WTC11 (cell line): Measurements from ENCODE around the gene DENND1B. TPM values are rescaled to one million over a fixed set of nuclear protein-coding genes. Genes with fewer than 3 reads are reported as not detected.

Experiments
- ATAC-seq: fragments of 200-7000 bp; cut with Tn5 transposase; 2 replicates; pipeline ENCODE4 v1.10.0; 2021; ENCODE audit warnings: mild to moderate bottlenecking, moderate library complexity
- CTCF ChIA-PET: fragments of 300-600 bp; sonication (Branson Sonifier 250); formaldehyde crosslinking; loops from one replicate; lab custom pipeline; 2021; ENCODE audit warnings: antibody characterized with exemption; lab: Charles Lee
- POLR2A ChIA-PET: fragments of 350-600 bp; sonication (Branson Sonifier 250); formaldehyde crosslinking; loops from one replicate; lab custom pipeline; 2021; ENCODE audit warnings: antibody characterized with exemption; lab: Charles Lee
- DNase-seq: peaks from one replicate; pipeline ENCODE4 v3.0.0; 2021; ENCODE audit warnings: low spot score
- H3K27ac Mint-ChIP-seq: 2 replicates; pipeline ENCODE4 v1.8.0; 2021; ENCODE audit warnings: mixed read lengths
- H3K27me3 Mint-ChIP-seq: 2 replicates; pipeline ENCODE4 v1.8.0; 2021; ENCODE audit warnings: low read depth, mild to moderate bottlenecking, moderate library complexity, mixed read lengths
- H3K36me3 Mint-ChIP-seq: 2 replicates; pipeline ENCODE4 v1.8.0; 2021; ENCODE audit warnings: mixed read lengths
- H3K4me1 Mint-ChIP-seq: 2 replicates; pipeline ENCODE4 v1.8.0; 2022; ENCODE audit warnings: mixed read lengths
- H3K4me3 Mint-ChIP-seq: 2 replicates; pipeline ENCODE4 v1.8.0; 2021; ENCODE audit warnings: mild to moderate bottlenecking, moderate library complexity, mixed read lengths
- H3K9me3 Mint-ChIP-seq: 2 replicates; pipeline ENCODE4 v1.8.0; 2021; ENCODE audit warnings: mixed read lengths
- ESRRA ChIP-seq: sonication (generic); formaldehyde crosslinking; IDR thresholded peaks from 2 replicates; pipeline ENCODE4 v1.8.1; 2022; ENCODE audit warnings: mild to moderate bottlenecking, missing genetic modification reagents, borderline replicate concordance
- FOXJ3 ChIP-seq: sonication (generic); formaldehyde crosslinking; IDR thresholded peaks from 2 replicates; pipeline ENCODE4 v1.9.0; 2021; ENCODE audit warnings: missing genetic modification reagents, mild to moderate bottlenecking, borderline replicate concordance
- GRHL2 ChIP-seq: fragments of 250-450 bp; sonication (Bioruptor Pico); IDR thresholded peaks from 2 replicates; pipeline ENCODE4 v1.8.0; 2022; ENCODE audit warnings: mild to moderate bottlenecking, moderate library complexity; ENCODE audit not compliant: insufficient replicate concordance, severe bottlenecking
- MYBL2 ChIP-seq: sonication (generic); formaldehyde crosslinking; IDR thresholded peaks from 2 replicates; pipeline ENCODE4 v1.8.1; 2023; ENCODE audit warnings: mild to moderate bottlenecking, moderate library complexity, missing genetic modification reagents
- NR2C2 ChIP-seq: sonication (generic); formaldehyde crosslinking; IDR thresholded peaks from 2 replicates; pipeline ENCODE4 v1.8.0; 2022; ENCODE audit warnings: mild to moderate bottlenecking, missing genetic modification reagents
- PRRX2 ChIP-seq: fragments of 250-450 bp; sonication (Bioruptor Pico); IDR thresholded peaks from 2 replicates; pipeline ENCODE4 v1.8.0; 2021; ENCODE audit warnings: mild to moderate bottlenecking
- RELA ChIP-seq: sonication (generic); formaldehyde crosslinking; IDR thresholded peaks from 2 replicates; pipeline ENCODE4 v1.8.1; 2022; ENCODE audit warnings: missing genetic modification reagents, mild to moderate bottlenecking, borderline replicate concordance
- SMAD3 ChIP-seq: sonication (generic); formaldehyde crosslinking; IDR thresholded peaks from 2 replicates; pipeline ENCODE4 v1.8.0; 2022; ENCODE audit warnings: missing genetic modification reagents, mild to moderate bottlenecking, borderline replicate concordance
- TCF7 ChIP-seq: sonication (generic); formaldehyde crosslinking; IDR thresholded peaks from 2 replicates; pipeline ENCODE4 v1.8.0; 2022; ENCODE audit warnings: mild to moderate bottlenecking, low read depth, missing genetic modification reagents, moderate library complexity
- TEAD4 ChIP-seq: sonication (generic); formaldehyde crosslinking; IDR thresholded peaks from 2 replicates; pipeline ENCODE4 v1.8.0; 2022; ENCODE audit warnings: mild to moderate bottlenecking, missing genetic modification reagents
- ZNF416 ChIP-seq: fragments of 250-450 bp; sonication (Bioruptor Pico); IDR thresholded peaks from 2 replicates; pipeline ENCODE4 v1.9.0; 2021; ENCODE audit warnings: mild to moderate bottlenecking, inconsistent platforms
- total RNA-seq: library from RNA; stranded (reverse); gene quantifications from 3 replicates; pipeline ENCODE4 v1.2.3, GENCODE V29; 2021
- TF ChIP-seq, protein P1 (sequence below): fragments of 250-450 bp; sonication (Bioruptor Pico); IDR thresholded peaks from 2 replicates; pipeline ENCODE4 v1.9.0; 2021; ENCODE audit warnings: mild to moderate bottlenecking
- TF ChIP-seq, protein P2 (sequence below): sonication (generic); formaldehyde crosslinking; conservative IDR thresholded peaks from 2 replicates; pipeline ENCODE4 v1.8.1; 2022; ENCODE audit warnings: mild to moderate bottlenecking, missing genetic modification reagents
- TF ChIP-seq, protein P3 (sequence below): sonication (generic); formaldehyde crosslinking; IDR thresholded peaks from 2 replicates; pipeline ENCODE4 v1.8.0; 2022; ENCODE audit warnings: mild to moderate bottlenecking, missing genetic modification reagents
- TF ChIP-seq, protein P4 (sequence below): sonication (generic); formaldehyde crosslinking; IDR thresholded peaks from 2 replicates; pipeline ENCODE4 v1.8.0; 2022; ENCODE audit warnings: mild to moderate bottlenecking, missing genetic modification reagents
- TF ChIP-seq, protein P5 (sequence below): fragments of 250-450 bp; sonication (Bioruptor Pico); IDR thresholded peaks from 2 replicates; pipeline ENCODE4 v1.8.0; 2021; ENCODE audit warnings: mild to moderate bottlenecking
- TF ChIP-seq, protein P6 (sequence below): sonication (generic); formaldehyde crosslinking; conservative IDR thresholded peaks from 2 replicates; pipeline ENCODE4 v1.8.1; 2023; ENCODE audit warnings: mild to moderate bottlenecking, low read depth, missing genetic modification reagents, moderate library complexity
- TF ChIP-seq, protein P7 (sequence below): sonication (generic); formaldehyde crosslinking; IDR thresholded peaks from 2 replicates; pipeline ENCODE4 v1.8.1; 2023; ENCODE audit warnings: mild to moderate bottlenecking, missing genetic modification reagents, moderate library complexity
- TF ChIP-seq, protein P8 (sequence below): sonication (generic); formaldehyde crosslinking; IDR thresholded peaks from 2 replicates; pipeline ENCODE4 v1.8.1; 2022; ENCODE audit warnings: low read depth, missing genetic modification reagents, borderline replicate concordance

The DENND1B gene
- total RNA-seq, 1 experiment from 2014 or later: 4.3 TPM

DNA sequence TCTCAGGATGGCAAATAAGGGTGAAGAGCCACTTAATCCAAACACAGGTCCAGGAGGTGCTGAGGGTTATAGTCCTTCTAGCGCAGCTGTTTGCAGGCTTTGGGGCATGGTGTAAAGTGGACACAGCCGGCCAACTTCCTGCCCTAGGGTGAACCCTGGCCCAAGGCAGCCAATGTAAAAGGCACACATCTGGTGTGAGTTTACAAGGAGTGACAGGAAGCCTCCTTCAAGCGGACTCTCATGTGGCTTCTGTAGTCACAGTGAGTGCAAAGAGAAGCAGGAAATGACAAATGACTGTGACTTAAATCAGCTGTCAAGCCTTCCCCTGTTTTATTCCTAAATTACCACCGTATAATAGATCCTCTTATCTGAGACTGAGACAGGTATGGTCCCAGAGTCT lies 294.2 kb downstream of the DENND1B start (continued):
- TF ChIP-seq, protein P1, sequence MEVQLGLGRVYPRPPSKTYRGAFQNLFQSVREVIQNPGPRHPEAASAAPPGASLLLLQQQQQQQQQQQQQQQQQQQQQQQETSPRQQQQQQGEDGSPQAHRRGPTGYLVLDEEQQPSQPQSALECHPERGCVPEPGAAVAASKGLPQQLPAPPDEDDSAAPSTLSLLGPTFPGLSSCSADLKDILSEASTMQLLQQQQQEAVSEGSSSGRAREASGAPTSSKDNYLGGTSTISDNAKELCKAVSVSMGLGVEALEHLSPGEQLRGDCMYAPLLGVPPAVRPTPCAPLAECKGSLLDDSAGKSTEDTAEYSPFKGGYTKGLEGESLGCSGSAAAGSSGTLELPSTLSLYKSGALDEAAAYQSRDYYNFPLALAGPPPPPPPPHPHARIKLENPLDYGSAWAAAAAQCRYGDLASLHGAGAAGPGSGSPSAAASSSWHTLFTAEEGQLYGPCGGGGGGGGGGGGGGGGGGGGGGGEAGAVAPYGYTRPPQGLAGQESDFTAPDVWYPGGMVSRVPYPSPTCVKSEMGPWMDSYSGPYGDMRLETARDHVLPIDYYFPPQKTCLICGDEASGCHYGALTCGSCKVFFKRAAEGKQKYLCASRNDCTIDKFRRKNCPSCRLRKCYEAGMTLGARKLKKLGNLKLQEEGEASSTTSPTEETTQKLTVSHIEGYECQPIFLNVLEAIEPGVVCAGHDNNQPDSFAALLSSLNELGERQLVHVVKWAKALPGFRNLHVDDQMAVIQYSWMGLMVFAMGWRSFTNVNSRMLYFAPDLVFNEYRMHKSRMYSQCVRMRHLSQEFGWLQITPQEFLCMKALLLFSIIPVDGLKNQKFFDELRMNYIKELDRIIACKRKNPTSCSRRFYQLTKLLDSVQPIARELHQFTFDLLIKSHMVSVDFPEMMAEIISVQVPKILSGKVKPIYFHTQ (CRISPR knock-in tag): no peak
- TF ChIP-seq, protein P2, sequence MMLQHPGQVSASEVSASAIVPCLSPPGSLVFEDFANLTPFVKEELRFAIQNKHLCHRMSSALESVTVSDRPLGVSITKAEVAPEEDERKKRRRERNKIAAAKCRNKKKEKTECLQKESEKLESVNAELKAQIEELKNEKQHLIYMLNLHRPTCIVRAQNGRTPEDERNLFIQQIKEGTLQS (CRISPR knock-in tag): no peak
- TF ChIP-seq RELA (CRISPR knock-in tag): no peak

DNA sequence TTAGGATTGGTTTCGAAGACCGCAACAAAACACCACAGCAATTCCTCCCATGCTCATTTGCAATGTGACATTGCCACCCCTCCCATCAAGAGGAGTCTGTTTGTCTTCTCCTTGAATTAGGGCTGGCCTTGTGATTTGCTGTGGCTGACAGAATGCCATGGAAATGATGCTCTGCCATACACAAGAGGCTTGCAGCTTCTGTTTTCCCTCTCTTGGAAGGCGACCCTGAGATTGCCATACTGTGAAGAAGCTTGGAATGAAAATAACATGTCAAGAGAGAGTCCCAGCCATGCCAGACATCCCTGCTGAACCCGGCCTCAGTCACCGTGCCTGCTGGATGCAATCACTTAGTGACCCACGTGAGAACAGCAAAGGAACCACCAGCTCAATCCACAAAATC lies 294.8 kb downstream of the DENND1B start:
- TF ChIP-seq, protein P3, sequence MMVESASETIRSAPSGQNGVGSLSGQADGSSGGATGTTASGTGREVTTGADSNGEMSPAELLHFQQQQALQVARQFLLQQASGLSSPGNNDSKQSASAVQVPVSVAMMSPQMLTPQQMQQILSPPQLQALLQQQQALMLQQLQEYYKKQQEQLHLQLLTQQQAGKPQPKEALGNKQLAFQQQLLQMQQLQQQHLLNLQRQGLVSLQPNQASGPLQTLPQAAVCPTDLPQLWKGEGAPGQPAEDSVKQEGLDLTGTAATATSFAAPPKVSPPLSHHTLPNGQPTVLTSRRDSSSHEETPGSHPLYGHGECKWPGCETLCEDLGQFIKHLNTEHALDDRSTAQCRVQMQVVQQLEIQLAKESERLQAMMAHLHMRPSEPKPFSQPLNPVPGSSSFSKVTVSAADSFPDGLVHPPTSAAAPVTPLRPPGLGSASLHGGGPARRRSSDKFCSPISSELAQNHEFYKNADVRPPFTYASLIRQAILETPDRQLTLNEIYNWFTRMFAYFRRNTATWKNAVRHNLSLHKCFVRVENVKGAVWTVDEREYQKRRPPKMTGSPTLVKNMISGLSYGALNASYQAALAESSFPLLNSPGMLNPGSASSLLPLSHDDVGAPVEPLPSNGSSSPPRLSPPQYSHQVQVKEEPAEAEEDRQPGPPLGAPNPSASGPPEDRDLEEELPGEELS (CRISPR knock-in tag): no peak
- no peak for TF ChIP-seq FOXJ3 (CRISPR knock-in tag)
- Mint-ChIP-seq H3K36me3 (no peaks in the 10 kb centered on the region), H3K4me3 (no peak overlapping the region), H3K27ac (no peak overlapping the region), H3K4me1 (0 out of 2 replicates have a peak, but pooled peaks cover 3% of the 10 kb centered on the region), H3K9me3 (no peaks in the 10 kb centered on the region), H3K27me3 (no peaks in the 10 kb centered on the region; the same call in 1 of the 2 replicates)
- POLR2A ChIA-PET: interaction anchor here (0.7 kb wide), 1 partner anchor 82 kb away, joined by 4 read pairs; no protein-coding TSS in a partner anchor
- CTCF ChIA-PET: interaction anchor here (1.2 kb wide), 1 partner anchor 81 kb away, joined by 3 read pairs; no protein-coding TSS in a partner anchor
- DNase-seq (no peak), ATAC-seq (no peak)

DNA sequence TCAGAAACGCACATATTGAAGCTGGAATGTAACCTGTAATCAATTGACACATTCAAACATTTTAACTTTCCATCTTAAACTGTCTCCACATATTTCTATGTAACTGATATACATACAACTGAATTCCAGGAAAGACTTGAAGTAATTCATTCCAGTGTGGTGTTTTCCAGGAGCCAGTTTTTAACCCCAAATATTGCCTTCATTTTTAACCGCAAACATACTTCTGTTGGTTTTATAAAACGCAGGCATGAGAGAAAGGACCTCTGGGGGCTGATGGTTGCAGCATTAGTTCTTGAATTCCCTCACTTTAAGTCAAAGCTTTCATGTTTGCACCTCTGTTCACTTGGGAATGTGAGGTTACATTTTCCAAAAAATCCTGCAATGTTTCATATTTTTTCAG lies 303.1 kb downstream of the DENND1B start:
- Mint-ChIP-seq H3K27ac (no peak overlapping the region), H3K4me1 (peaks cover 42% of the 10 kb centered on the region), H3K4me3 (no peak overlapping the region)
- TF ChIP-seq, protein P4, sequence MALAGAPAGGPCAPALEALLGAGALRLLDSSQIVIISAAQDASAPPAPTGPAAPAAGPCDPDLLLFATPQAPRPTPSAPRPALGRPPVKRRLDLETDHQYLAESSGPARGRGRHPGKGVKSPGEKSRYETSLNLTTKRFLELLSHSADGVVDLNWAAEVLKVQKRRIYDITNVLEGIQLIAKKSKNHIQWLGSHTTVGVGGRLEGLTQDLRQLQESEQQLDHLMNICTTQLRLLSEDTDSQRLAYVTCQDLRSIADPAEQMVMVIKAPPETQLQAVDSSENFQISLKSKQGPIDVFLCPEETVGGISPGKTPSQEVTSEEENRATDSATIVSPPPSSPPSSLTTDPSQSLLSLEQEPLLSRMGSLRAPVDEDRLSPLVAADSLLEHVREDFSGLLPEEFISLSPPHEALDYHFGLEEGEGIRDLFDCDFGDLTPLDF (CRISPR knock-in tag): no peak
- no peak for TF ChIP-seq ESRRA (CRISPR knock-in tag)
- TF ChIP-seq MYBL2 (CRISPR knock-in tag): no peak
- TF ChIP-seq TCF7 (CRISPR knock-in tag): no peak
- TF ChIP-seq, protein P5, sequence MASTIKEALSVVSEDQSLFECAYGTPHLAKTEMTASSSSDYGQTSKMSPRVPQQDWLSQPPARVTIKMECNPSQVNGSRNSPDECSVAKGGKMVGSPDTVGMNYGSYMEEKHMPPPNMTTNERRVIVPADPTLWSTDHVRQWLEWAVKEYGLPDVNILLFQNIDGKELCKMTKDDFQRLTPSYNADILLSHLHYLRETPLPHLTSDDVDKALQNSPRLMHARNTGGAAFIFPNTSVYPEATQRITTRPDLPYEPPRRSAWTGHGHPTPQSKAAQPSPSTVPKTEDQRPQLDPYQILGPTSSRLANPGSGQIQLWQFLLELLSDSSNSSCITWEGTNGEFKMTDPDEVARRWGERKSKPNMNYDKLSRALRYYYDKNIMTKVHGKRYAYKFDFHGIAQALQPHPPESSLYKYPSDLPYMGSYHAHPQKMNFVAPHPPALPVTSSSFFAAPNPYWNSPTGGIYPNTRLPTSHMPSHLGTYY (CRISPR knock-in tag): no peak
- TF ChIP-seq, protein P6, sequence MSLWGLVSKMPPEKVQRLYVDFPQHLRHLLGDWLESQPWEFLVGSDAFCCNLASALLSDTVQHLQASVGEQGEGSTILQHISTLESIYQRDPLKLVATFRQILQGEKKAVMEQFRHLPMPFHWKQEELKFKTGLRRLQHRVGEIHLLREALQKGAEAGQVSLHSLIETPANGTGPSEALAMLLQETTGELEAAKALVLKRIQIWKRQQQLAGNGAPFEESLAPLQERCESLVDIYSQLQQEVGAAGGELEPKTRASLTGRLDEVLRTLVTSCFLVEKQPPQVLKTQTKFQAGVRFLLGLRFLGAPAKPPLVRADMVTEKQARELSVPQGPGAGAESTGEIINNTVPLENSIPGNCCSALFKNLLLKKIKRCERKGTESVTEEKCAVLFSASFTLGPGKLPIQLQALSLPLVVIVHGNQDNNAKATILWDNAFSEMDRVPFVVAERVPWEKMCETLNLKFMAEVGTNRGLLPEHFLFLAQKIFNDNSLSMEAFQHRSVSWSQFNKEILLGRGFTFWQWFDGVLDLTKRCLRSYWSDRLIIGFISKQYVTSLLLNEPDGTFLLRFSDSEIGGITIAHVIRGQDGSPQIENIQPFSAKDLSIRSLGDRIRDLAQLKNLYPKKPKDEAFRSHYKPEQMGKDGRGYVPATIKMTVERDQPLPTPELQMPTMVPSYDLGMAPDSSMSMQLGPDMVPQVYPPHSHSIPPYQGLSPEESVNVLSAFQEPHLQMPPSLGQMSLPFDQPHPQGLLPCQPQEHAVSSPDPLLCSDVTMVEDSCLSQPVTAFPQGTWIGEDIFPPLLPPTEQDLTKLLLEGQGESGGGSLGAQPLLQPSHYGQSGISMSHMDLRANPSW (CRISPR knock-in tag): no peak
- no peak for TF ChIP-seq GRHL2 (CRISPR knock-in tag)
- no peak for TF ChIP-seq SMAD3 (CRISPR knock-in tag)
- TF ChIP-seq, protein P7, sequence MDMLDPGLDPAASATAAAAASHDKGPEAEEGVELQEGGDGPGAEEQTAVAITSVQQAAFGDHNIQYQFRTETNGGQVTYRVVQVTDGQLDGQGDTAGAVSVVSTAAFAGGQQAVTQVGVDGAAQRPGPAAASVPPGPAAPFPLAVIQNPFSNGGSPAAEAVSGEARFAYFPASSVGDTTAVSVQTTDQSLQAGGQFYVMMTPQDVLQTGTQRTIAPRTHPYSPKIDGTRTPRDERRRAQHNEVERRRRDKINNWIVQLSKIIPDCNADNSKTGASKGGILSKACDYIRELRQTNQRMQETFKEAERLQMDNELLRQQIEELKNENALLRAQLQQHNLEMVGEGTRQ: no peak
- no peak for TF ChIP-seq ZNF416 (CRISPR knock-in tag)
- no peak for TF ChIP-seq TEAD4 (CRISPR knock-in tag)
- TF ChIP-seq PRRX2: no peak
- TF ChIP-seq, protein P8, sequence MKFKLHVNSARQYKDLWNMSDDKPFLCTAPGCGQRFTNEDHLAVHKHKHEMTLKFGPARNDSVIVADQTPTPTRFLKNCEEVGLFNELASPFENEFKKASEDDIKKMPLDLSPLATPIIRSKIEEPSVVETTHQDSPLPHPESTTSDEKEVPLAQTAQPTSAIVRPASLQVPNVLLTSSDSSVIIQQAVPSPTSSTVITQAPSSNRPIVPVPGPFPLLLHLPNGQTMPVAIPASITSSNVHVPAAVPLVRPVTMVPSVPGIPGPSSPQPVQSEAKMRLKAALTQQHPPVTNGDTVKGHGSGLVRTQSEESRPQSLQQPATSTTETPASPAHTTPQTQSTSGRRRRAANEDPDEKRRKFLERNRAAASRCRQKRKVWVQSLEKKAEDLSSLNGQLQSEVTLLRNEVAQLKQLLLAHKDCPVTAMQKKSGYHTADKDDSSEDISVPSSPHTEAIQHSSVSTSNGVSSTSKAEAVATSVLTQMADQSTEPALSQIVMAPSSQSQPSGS (CRISPR knock-in tag): no peak
- no peak for TF ChIP-seq NR2C2
- TF ChIP-seq, all 79 proteins: peak for 0
- ATAC-seq (no peak), DNase-seq (no peak)
- ChIA-PET POLR2A (no interaction called here), CTCF (no interaction called here)
- Mint-ChIP-seq H3K36me3 (no peaks in the 10 kb centered on the region), H3K27me3 (no peaks in the 10 kb centered on the region), H3K9me3 (no peaks in the 10 kb centered on the region)
